Stimulated activated CD4-positive, alpha-beta T cell treated with anti-CD3 and anti-CD28 coated beads, Interleukin-15, amount 100 ng/mL, for 1 hour (primary cell): ENCODE data around the gene RABGAP1.

Source experiments
- DNase-seq, 2 donors: peaks; one replicate each; pipeline ENCODE4 v3.0.0-alpha.2; 2020; ENCODE audit warnings: low read depth in 1 of 2, low spot score in 1 of 2

Gene RABGAP1

DNA sequence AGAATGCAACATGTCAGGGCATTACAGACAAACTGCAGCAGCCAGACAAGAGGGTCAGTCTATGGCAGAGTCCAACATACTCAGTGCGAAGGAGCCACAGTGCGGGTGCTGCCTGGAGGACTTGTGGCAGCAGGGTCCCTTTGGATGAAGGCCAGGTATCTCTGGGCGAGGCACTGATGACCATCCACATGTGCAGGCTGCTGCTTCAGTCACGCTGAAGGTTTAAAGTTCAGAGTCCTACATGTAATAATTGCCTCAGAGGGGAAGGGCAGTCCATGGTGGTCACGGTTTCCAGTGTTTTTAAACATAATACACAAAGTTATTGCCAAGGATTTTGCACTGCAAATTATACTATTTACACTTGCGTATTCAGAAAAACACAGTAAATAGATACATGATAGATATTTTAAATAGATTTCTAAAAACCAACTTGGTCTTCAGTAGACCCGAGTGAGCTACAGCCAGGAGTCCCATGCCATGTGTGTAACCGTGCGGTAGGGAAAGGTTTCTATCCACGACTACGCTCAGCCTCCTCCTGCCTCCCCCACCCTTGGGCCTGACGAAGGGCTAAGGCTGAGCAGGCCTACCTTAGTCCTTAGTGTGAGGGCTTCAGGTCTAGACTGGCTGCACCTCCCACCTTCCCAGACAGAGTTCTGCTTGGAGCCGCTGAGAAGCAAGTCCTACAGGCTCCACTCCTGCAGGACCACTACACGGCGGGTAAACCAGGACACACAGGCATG, 168.9 kb downstream of the RABGAP1 start:
- no peak for DNase-seq

DNA sequence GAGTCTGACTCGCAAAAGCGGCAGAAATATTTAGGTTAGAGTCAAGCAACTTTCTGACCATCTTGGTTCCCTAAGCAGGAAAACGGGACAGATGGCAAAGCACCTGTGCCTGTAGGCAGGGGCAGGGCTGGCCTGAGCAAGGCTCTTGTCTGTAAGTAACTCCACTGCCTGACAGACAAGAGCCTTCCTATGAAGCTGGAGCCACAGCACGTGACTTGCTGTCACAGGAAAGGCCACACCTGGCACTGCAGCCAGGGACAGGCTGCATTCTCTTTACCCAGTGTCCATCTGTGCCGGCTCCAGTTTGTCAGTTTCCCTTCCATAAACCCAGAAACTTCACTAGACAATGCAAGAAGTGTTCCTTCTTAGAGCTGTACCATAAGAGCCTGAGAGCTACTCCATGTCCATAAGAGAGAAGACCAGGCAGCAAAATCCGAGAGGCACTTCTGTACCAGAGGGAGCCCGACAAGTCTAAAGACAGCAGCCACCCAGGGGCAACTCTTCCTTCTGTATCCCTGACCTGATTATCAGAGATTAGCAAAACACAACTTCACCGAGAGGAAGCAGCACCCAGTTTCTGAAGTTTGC, 170.7 kb downstream of the RABGAP1 start:
- no peak for DNase-seq

DNA sequence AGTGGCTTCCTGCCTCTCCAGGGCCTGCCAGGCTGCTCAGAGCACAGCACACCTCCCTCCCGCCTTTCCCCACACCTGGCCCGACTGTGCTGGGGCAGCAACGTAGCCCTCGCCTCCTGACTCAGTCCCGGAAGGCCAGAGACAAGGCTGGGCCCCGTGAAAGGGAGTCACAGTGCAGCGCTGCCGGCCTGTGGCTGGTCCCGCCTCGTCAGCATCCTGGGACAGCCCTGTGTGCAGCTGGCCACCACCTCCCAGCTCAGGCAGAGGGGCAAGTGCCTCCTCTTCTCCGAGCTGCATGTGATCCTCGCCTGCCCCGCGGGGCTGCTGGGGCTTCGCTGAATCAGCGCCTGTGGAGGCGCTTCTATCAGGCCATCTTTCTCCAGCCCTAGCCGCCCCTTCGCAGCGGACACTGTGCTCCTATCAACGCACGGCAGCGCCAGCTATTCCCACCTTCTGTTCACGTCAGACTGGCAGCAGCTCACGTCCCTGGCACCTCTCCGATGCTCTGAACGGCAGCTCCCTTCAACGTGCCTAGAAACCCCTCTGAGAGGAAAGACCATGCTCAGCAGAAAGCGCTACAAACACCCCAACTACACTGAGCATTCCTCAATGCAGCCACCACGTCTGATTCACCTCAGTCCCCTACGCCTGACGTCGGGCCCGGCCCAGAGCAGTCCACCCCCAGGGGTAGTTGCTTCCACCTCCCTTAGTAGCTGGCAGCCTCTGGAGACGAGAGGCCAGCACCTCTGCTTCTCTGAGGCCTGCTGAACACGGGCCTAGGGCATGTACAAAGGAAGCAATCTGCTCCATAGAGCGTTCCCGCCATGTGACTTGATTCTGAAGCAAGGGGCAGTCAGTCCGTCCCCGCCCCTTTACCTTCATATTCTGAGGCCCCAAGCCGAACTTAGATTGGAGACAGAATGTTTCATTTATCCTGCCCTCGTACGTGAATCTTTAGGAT, 171.5 kb downstream of the RABGAP1 start:
- DNase-seq = no peak

- no peak for DNase-seq
Measured at GRCh38 chr9:123113185-123113584, 172.4 kb downstream of the RABGAP1 start.

DNA sequence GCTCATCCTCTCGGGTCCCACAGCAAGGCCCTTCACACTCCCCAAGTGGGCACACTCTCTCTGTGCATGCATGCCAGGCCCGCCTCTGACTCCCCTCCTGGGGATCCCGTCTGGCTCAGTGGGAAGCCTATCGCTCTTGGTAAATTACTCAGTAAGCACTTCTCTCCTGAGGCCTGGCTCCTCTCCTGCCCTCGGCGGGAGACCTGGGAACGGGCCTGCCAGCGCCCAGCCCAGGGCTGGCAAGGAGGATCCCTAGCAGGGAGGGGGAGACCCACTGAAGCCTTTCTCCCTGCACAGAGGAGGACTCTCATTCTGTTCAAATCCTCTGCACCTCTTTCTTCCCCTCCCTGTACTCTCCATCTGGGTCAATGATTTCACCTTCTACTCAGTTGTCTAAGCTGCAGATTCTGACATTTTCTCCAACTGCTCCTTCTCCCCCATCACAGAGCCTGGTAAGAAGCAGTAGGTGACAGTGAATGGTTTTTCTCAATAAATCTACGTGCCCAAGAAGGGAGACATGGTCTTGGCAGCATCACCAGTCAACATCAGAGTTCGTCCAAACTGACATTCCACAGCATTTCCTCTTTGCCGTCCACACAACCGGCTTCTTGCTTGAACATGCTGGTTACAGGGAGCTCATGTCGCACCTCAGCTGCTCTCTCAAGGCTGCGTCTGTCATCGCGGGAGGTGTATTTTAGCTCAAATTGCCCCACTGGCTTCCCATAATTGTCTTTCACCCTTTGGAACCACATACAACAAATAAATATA, 174.5 kb downstream of the RABGAP1 start:
- DNase-seq = no peak

DNA sequence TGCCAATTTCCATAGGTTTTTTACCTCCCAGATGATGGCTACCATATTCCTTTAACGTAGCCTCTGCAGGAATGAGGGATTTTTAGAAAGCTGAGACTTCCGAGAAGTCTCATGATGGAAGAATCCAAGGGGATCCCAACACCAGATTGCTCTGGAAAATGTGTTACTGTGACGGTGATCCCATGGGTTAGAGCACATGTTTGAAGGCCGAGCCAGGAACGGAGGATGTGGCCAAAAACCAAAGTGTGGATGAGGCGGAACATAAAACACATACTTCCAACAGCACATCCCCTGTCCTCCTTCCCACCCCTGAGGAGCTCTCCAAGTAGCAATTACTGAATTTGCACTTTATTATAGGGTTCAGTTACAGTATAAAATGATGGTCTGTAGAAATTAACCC, 175.2 kb downstream of the RABGAP1 start:
- DNase-seq = no peak

DNA sequence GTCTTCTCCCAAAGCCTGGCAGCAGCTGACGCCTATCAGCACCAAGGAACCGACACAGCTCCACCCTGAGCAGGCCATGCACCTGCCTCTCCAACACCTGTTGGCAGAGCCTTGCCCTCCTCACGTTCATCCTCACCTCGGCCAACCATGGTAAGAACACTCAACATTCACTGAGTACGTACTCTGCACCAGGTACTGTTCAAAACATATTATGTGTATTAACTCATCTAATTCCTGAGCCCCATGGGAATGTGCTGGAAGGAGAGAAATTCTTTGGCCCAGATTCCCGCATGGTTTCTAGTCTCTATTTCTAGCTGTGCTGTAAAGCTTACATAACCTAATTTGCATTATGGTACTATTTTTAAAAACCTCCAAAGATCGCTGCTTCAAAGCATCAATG, 178.7 kb downstream of the RABGAP1 start:
- DNase-seq = no peak

DNA sequence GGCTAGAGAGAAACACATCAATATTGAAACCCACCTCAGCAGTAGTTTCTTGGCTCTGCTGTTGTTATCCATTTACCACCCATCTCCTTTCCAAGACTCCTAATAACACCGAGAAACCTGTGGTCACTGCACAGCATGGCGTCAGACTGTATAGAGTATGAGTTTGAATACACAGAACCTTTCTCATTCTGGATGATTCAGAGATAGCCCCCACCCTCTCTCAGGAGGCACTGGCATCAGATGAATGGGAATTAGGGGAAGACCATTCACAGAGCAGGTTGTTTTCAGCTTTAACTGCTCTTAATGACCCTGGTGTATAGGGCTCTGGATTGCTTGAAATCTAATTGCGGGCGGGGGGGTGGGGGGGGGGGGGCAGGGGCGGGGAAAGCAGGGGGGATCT, 179.3 kb downstream of the RABGAP1 start:
- DNase-seq = no peak

GRCh38 chr9:123120953-123121352, 180.1 kb downstream of the RABGAP1 start:
- DNase-seq = no peak

DNA sequence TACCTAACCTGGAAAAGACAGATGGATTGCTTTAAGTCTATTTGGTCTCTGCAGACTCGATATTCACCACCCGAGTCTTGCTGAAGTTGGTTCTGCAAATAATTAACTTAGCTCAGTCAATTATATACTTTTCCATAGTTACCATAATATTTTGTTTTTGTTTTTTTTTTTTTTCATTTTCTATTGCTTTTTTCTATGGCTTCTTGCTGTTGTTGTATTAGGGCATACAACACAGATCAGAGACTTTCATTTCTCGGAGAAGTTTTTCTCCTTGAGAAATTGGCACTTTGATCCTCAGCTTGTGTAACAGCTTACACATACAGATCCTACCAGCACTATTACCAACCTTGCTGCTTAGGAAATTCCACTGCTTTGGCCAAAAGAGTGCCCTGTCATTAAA, 180.6 kb downstream of the RABGAP1 start:
- DNase-seq = no peak

DNA sequence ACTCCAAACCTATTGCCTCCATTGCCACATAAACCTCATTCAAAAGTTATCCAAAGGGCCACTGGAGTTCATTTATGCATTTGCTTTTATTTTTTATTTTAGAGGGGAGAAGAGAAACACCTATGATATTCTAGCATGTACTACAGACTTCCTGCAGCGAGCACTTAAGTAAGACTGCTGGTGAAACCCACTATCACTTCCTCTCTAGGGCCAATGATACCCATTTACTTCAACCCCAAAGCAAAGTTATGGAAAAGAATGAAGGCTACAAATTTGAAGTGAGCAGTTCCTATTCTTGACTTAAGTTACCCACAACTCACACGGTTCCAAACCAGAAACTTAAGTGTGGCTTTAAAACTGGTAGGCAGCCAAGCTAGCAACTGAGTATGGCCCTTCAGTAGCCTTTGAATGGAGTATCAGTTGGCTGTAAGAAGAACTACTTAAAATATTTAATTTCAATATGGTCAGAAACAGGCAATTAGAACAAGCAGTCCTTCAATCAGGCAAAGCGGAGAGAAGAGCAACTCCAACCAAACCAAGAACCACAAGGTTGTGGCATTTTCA, 186.8 kb downstream of the RABGAP1 start:
- DNase-seq = no peak

DNA sequence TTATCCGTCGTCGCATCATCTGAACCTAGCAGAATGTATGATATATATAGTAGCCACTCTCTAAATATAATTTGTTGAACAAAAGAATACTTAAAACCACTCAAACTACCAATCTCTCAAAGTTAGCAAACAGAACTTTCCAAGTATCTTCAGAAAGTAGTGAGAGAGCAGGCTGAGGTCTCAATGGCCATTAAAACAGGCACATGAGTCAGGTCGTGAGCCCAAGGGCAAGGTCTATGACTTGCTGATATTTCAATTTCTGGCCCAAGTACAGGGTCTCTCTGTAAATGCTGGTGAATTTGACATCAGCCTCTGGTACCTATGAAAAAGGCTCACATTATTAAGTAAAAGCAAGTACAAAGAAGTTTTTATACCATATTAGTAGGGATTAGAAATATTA, 187.8 kb downstream of the RABGAP1 start:
- no peak for DNase-seq

- no peak for DNase-seq
Measured at GRCh38 chr9:123129423-123129822, 188.6 kb downstream of the RABGAP1 start.

DNA sequence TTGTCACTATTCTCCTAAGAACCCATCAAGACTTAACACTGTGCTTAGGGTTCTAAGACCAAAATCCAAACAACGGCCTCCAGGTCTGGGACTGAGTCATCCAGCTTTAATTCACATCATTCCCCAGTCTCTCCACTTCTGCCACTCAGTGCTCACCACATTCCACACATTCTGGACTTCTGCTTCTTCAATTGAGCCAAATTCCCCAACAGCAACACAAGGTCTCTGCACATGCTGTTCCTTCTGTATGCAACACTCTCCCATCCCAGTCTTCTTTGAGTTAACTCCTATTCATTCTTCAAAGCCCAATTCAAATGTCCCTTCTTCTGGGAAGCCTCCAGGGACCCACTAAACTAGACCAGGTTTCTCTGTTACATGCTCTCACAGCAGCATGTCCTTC, 190.4 kb downstream of the RABGAP1 start:
- no peak for DNase-seq

GRCh38 chr9:123131993-123132392, 191.2 kb downstream of the RABGAP1 start:
- no peak for DNase-seq

DNA sequence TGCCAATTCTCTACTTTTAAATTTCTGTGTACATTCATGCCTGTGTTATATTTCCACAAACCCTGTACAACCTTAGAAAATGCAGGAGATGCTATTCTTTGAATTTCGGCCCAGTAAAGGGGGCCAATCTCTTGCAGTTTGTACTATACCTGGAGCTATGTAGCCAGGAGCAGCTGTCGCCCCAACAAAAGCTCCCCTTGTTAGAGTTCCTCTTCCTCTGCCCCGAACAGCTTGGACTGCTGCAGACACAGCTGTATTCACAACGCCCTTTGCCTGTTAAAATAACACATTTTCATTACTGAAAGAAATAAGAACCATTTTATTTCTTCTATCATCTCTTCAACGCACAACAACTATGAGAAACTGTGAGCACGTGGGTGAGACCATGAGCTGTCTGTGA, 191.9 kb downstream of the RABGAP1 start:
- DNase-seq = no peak

DNA sequence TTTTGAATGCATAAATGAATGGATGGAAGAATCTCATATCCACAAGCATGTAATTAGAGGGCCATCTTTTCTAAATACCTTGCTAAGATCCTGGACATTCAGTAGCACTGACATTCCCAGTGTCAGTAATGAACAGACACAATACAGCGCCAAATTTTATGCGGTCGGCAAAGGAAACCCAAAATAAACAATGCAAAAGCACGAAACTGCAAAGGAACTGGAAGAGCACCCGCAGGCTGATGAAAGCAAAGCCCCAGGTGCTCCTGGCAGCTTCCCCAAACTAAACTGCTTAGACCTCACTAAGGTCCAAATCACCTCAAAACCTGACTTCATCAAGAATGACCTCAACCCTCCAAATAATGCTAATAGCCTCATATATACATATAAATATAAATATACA, 194.6 kb downstream of the RABGAP1 start:
- no peak for DNase-seq

GRCh38 chr9:123138163-123138562, 197.3 kb downstream of the RABGAP1 start:
- DNase-seq = no peak

DNA sequence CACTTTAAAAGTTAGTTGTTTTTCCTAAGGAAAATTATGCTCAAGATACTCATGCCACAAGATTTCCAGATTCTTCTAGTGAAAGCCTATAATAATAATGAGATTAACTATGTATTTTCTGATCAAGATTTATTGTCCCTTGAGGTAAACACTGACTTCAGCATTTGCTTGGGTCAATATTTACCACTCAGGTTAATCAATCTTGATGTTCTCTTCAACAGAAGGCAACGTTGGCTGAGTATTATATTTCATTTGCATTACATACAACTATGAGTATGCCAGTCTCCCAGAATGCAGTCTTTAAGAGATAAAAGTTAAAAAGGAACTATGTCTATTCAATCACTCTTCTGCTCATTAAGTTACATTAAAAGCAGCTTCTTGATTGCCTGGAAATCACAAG, 208.2 kb downstream of the RABGAP1 start:
- DNase-seq = no peak

DNA sequence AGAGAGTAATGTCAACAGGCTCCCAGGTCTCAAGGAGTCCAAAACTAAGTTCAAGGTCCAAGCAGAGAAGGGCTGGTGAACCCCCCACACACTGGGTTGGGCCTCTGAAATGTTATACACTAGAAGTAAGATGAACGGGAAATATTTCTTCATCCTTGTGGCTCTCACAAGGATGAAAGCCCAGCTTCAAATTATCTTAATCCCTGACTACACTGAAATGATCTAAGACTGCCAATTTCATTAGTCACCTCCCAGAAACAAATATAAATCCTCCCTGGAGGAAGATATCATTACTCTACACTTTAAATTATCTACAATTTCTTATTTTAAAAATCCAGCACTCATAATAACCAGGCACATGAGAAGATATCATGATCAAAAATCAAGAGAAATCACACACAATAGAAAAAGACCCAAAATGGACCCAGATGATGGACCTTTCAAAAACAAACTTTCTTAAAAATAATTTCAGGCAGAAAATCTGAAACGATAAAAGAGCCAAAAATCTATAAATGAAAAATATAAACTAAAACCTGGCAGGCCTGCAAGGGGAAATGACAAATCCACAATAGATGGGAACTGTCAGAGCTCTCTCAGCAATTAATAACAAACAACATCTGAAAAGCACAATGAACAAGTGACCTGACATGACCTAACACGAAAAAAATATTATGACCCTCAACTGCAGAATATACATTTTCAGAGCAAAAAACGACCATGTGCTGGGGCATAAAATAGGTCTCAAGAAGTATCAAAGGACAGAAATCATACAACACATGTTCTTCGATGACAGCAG, 210.1 kb downstream of the RABGAP1 start:
- no peak for DNase-seq
